Smooth muscle cell of the pulmonary artery (primary cell): ENCODE results near the gene FDPS. TPM values are rescaled to one million over a fixed set of nuclear protein-coding genes. Genes with fewer than 3 reads are reported as not detected.

Experiments
- total RNA-seq: library from RNA; depleted of rRNA; stranded (reverse); fragments of >200 nt; gene quantifications from 2 replicates; pipeline ENCODE4 v1.2.3, GENCODE V29; 2014

The FDPS gene
- total RNA-seq, result 106 and 139 TPM in 2 replicates

DNA sequence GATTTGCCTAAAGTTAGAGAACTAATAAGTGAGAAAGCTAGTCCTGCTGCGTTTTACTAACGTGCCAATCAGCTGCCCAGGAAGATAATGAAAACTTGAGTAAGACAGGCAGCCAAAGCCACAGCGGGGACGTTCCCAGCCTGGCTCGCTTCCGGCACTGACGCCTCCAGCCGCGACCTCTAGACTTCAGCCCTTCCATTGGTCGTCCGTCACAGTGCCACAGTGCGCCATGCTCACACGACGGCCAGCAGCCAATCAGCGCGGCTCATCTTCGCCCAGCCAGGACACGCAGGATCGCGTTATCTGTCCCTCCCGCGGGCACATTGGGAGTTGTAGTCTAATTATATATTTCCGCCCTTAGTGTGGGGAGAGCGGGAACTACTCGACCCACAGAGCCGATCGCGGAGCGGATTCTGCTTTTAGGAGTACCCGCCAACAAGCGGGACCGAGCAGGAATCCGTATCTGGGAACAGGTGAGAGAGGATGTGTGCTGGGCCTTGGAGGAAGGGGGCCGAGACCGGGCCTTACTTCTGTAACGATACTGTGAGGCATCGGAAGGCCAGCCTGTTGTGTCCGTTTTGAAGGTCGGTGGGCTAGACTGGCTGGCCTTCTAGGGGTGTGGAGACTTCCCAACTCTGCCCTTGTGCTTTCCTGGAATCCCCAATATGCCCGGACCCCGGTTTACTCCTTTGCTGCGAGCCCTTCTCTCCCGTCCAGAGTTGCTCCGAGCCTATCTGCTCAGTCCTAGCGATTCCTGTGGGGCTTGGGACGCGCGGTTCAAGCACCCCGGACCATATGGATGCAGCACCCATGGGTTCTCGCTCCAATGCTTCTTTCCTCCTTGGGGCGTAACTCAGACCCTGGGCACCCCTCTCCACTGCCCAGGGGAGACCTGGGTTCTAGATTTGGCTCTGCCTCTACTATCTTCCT lies at the start of gene FDPS:
Gene FDPS (plus strand): TSS at position 374 of the 930 bp plus-strand sequence. CDS start 924 bp downstream, outside the sequence.

DNA sequence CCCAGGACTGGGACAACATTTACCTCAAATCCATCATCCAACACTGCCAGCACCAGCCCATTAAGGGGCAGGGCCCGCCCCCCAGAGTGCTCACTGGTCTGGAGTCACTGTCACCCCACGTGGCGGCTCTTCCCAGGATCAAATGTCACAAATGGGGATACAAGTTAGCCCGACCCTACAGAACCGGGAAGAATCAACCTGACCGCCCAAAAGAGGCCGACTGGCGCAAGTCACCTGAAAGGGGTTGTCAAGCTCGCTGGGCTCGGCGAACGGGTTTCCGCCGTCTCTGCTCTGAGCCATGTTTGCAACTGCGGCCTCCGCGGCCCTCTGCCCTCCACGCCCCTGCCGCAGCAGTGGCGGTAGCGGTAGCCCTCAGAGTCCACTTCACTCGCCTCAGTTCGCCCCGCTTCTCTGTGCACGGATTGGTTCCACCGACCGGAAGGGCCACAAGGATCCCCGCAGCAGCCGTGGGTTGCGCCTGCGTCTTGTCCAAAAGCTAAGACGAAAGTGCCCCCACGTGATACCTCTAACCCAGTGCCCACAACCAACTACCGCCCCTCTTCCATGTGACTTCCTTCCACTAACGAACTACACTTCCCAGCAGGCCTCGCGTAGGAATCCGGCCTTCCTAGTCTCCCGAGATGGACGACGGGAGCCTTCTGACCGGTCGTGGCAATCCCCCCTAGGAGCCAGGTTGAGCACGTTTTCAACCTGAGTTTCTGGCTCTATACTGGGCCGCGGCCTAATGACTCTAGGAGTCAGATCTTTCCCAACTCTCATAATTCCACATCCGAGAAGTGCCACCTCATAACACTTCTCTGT lies 46.6 kb upstream of the FDPS start, which contains the start of gene SCAMP3:
Gene SCAMP3 (minus strand): TSS at position 509 of the 822 bp plus-strand sequence. CDS start 209 bp downstream, at position 300.

DNA sequence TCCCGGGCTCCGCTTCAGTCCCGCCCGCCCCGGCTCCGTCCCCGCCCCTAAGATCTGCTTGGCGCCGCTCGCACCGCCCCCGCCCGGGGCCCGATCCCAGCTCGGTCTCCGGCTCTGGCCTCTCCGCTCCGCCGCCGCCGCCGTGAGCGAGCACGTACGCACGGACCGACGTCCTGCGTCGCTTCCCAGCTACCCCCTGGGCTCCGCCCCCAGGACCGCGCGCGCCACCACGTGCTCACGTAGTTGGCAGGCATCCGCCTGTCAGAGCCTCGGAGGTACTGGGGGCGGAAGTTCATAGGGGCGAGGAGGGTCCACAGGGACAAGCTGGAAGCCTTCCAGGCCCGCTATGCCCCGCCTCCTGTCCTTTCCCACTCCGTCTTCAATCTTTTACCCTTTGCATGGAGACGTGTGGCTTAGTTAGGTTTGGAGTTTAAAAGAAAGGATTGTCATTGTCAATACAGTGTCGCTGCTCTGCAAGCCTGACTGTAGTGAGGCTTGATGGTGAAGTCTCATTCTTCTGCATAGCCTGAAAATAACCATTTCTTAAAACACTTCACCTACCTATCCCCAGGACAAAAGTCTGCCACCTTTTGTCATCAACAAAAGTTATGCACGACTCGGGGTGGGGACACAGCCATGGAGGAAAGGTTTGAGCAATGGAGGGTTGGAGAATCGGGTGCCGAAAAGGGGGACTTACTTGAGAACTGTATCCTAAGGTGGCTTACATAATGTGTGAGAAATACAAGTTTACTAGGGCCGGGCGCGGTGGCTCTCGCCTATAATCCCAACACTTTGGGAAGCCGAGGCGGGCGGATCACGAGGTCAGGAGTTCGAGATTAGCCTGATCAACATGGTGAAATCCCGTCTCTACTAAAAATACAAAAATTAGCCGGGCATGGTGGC lies 35.1 kb upstream of the FDPS start, which contains the start of gene CLK2:
Gene CLK2 (minus strand): TSS at position 162 of the 903 bp plus-strand sequence. CDS start 2,527 bp downstream, outside the sequence.

DNA sequence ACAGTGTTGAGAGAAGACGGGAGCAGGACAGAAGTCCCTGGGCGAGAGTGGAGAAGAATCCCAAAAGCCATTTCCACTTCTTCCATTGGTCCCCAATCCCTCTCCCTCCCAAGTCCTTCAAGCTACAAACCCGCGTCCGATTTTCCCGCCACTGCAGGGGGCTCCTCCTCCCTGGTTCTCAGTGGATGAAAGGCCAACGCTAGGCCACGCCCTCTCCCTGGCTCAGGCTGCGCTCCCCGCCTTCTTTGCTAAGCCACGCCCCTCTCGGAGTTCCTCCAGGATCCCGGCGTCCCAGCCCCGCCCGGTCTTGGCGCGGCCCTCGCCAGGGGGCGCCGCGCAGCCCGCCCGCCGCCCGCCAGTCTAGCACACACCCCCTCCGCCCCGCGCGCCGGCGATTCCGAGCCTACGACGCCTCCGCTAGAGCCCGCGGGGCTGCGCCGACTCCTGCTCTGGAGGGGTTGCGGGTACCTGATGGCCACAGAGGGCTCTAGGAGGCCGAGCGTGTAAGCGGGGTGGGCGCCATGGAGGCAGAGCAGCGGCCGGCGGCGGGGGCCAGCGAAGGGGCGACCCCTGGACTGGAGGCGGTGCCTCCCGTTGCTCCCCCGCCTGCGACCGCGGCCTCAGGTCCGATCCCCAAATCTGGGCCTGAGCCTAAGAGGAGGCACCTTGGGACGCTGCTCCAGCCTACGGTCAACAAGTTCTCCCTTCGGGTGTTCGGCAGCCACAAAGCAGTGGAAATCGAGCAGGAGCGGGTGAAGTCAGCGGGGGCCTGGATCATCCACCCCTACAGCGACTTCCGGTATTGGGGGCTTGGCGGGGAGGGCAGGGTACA lies 31.4 kb upstream of the FDPS start, which contains the start of gene HCN3:
Gene HCN3 (plus strand): TSS at position 394 of the 832 bp plus-strand sequence. CDS start 128 bp downstream, at position 522.

GRCh38 chr1:155301342-155301841 lies 7.3 kb upstream of the FDPS start, which contains the start of gene PKLR:
PKLR (minus strand) TSS chr1:155301438; CDS start chr1:155301395, 43 bp downstream.

GRCh38 chr1:155320661-155321617 lies 12.3 kb downstream of the FDPS start, which contains the start of gene RUSC1:
RUSC1 (plus strand) TSS chr1:155320894; CDS start chr1:155321774, 880 bp downstream.

Other genes starting within 250 kb of the FDPS start
- 4.6 and 6.5 TPM in 2 replicates for gene EFNA4, start 245.1 kb upstream of the FDPS start, total RNA-seq
- gene EFNA3, start 230.0 kb upstream of the FDPS start, total RNA-seq, result 3.1 and 4.2 TPM in 2 replicates
- gene EFNA1, start 181.0 kb upstream of the FDPS start, total RNA-seq, result 1.0 and 3.7 TPM in 2 replicates
- gene SLC50A1, start 173.0 kb upstream of the FDPS start, total RNA-seq, result 18.8 and 22.9 TPM in 2 replicates
- gene DPM3, start 168.3 kb upstream of the FDPS start, total RNA-seq, result 18.4 and 18.5 TPM in 2 replicates
- 137 and 153 TPM in 2 replicates for gene KRTCAP2, start 135.6 kb upstream of the FDPS start, total RNA-seq
- gene TRIM46, start 135.0 kb upstream of the FDPS start, total RNA-seq, result 5.2 and 12.0 TPM in 2 replicates
- 32.0 and 94.1 TPM in 2 replicates for gene THBS3, start 101.0 kb upstream of the FDPS start, total RNA-seq
- 29.9 and 34.6 TPM in 2 replicates for gene MTX1, start 100.2 kb upstream of the FDPS start, total RNA-seq
- gene ENTREP3, start 53.4 kb upstream of the FDPS start, total RNA-seq, result 11.1 and 20.4 TPM in 2 replicates
- gene SCAMP3, start 46.5 kb upstream of the FDPS start, total RNA-seq, result 51.1 and 69.8 TPM in 2 replicates
- gene CLK2, start 35.4 kb upstream of the FDPS start, total RNA-seq, result 33.0 and 36.0 TPM in 2 replicates
- gene HCN3, start 31.4 kb upstream of the FDPS start, total RNA-seq, result 0.91 and 1.4 TPM in 2 replicates
- under 0.01 TPM in 1 of 2 replicates, not detected in the other for gene PKLR, start 7.4 kb upstream of the FDPS start, total RNA-seq
- 16.7 and 19.0 TPM in 2 replicates for gene RUSC1, start 12.0 kb downstream of the FDPS start, total RNA-seq